Measurements from ENCODE around the gene ARHGEF26.
A peak's percentile ranks its signal among the peaks of the same experiment; 100 is the strongest.

ARHGEF26 gene

GRCh38 chr3:154273381-154273780 is 152.2 kb downstream of the ARHGEF26 start:
- no peak for DNase-seq

DNA sequence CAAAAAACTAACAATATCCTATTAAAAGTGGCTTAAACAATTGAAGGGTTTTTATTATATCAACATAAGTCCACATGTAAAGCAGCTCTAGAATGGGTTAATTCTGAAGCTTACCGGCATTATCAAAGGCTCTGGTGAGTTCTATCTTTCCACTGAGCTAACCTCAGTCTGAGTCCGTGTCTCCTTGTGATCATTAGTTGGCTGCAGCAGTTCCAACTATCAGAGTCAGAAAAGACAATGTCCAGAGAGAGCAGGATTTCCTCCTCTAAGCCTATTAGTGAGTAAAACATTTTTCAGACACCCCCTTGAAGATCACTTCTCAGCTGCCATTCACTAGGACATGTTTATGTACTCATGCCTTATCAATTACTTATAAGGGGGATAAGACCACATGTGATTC is 153.2 kb downstream of the ARHGEF26 start:
- DNase-seq: no peak

GRCh38 chr3:154275292-154275691 is 154.1 kb downstream of the ARHGEF26 start:
- DNase-seq: no peak

DNA sequence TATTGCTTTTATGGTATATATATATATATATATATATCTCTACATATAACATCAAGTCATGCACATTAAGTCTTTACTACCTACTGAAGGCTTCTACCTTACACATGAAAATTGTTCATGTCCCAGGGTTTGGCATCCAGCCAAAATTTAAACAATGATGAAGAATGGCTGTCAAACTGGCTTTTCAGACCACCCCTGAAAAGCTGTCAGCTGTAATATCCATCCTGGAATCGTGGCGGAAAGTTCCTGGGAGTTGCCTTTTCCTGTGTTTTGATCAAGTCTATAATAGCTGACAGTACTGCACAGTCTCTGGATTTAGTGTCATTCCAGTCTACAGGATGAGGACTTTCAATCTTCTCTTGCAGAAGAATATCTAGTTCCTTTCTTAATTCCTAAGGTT is 154.8 kb downstream of the ARHGEF26 start:
- peak in 2 of 3 experiments; percentile 57 to 79 for DNase-seq

GRCh38 chr3:154280161-154280560 is 159.0 kb downstream of the ARHGEF26 start:
- DNase-seq: no peak

DNA sequence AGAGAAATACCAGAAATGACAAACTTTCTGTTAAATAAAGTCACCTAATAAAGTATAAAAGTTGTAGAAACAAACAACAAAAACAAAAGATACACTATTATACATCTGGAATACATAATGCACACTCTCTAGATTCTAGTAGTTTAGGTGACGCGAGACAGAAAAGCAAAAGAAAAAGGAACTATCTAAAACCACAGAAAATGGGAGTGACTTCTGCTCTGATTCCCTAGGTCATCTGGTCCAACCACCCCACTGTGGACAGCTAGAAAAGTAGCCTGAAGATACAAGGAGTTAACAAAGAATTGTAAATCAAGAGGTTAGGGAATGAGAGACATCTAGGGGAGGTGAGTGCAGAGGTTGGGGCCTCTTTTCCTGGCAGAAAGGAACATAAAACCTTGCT is 164.0 kb downstream of the ARHGEF26 start:
- DNase-seq: no peak

DNA sequence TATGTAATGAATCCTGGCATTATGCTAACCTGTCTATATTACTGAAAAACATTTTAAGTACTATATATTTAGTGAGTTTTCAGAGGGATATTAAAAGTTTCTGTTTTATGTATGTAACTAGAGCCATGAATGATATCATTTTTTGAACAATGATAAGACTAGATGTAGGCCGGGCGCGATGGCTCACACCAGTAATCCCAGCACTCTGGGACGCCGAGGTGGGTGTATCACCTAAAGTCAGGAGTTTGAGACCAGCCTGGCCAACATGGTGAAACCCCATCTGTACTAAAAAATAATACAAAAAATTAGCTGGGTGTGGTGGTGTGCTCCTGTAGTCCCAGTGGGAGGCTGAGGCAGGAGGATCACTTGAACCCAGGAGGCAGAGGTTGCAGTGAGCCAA is 169.0 kb downstream of the ARHGEF26 start:
- no peak for DNase-seq

- no peak for DNase-seq
Observed at GRCh38 chr3:154294016-154294415, 172.8 kb downstream of the ARHGEF26 start.

DNA sequence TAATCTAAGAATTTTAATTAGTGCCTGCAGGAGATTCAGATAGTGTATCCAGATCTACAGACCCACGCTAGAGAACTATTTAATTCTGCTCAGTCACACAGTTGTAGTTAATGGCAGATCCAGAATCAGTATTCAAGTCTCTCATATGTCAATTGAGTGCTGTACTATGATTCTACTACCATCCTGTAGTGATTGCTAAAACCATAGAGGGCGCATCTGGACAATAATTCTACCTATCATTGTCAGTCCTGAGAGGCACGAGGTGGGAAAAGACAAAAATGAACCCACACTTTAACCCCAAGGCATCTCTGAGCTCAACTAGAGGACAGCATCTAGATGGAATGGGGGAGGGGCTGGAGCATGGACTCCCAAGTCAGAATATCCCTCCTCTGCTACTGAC is 180.4 kb downstream of the ARHGEF26 start:
- DNase-seq: no peak

DNA sequence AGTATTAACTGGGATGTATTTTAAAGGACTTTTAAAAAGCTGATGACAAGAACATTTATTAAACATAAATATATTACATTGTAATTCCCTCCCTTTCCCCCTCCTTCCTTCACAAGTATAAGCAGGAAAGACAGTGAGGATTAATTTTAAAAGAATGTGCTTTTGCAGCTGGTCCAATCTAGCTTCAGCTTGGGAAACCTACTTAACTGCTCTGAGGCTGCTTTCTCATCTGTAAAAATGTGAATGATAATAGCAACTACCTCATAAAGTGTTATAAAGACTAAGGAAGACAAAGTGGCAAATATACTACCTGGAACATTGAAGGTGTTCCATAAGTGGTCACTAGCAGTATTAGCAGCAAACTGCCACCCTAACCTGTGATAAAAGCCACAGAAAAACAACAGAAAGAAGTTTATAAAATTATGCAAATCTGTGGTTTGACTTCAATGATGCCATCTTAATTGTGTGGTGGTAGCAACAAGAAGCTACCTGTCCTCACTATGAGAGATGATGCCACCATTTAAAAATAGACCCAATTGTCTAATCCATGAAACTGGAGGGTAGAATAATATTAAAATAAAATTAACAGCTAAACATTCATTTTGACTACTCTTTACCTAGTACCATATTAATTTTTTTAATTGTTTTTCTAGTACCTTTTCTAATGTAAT is 183.1 kb downstream of the ARHGEF26 start:
- DNase-seq: no peak

DNA sequence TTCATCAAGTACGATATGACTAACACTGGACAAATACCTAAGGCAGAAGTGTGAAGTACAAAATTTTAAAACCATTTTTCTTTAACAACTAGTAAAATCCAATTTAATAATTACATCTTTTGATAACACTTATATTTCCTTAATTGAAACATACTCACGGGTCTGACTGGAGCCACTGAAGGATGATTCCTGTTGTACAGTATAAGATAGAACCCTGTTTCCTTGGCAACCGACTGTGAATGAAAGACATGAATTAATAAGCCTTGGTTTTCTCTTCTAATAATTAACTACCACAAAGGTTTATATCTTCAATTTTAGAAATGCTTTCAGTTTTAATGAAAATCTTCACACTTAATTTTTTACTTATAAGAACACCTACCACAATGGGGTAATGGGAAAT is 183.7 kb downstream of the ARHGEF26 start:
- DNase-seq: no peak

- no peak for DNase-seq
Observed at GRCh38 chr3:154307363-154307762, 186.2 kb downstream of the ARHGEF26 start.

All from NCI-H1417 (cell line).